Ovary (tissue), 9 donors: ENCODE data around the gene CRP. TPM values are rescaled to one million over a fixed set of nuclear protein-coding genes. Genes with fewer than 3 reads are reported as not detected.

Experiments used
- DNase-seq, 5 donors: peaks; one replicate each; pipeline ENCODE4 v3.0.0-alpha.2; 2019 to 2020
- H3K27ac ChIP-seq, 2 donors: fragments of 200-600 bp; one replicate each; pipeline versions ENCODE4 v1.5.1 to v1.8.0; 2019 to 2022
- H3K27me3 ChIP-seq: fragments of 200-600 bp; one replicate; pipeline ENCODE4 v1.8.0; 2022
- H3K36me3 ChIP-seq: fragments of 200-600 bp; sonication (generic); one replicate; pipeline ENCODE4 v1.5.1; 2019
- H3K4me1 ChIP-seq: one replicate; pipeline ENCODE4 v1.8.1; 2013; ENCODE audit warnings: mild to moderate bottlenecking, moderate library complexity; ENCODE audit not compliant: insufficient read depth
- H3K4me3 ChIP-seq: fragments of 200-600 bp; sonication (generic); one replicate; pipeline ENCODE4 v1.5.1; 2017
- H3K9me3 ChIP-seq, 2 donors: fragments of 200-600 bp in 1 of 2; sonication (generic) in 1 of 2; one replicate each; pipeline versions ENCODE4 v1.5.1 to v1.8.1; 2013 to 2019; ENCODE audit warnings: mild to moderate bottlenecking in 1 of 2, moderate library complexity in 1 of 2
- CTCF ChIP-seq, 3 donors: fragments of 450-650 bp in 2 of 3; fragments of 200-600 bp in 1 of 3; IDR thresholded peaks; one replicate each; pipeline versions ENCODE4 v1.5.1 to v1.8.0; 2016 to 2022; ENCODE audit warnings: antibody characterized with exemption in 3 of 3, mild to moderate bottlenecking in 1 of 3
- WGBS, 3 donors: extraction: QIAGEN DNeasy Blood & Tissue Kit in 1 of 3; methylation state at CpG; one replicate each; pipeline versions ENCODE4 v1.1.5 to v1.1.7; 2013 to 2017; 5-methylcytosine and 5-hydroxymethylcytosine counted together
- intact Hi-C, 4 donors: fragments of 100-400 bp; cut with DNase I; formaldehyde crosslinking; loops; one replicate each; pipeline versions ENCODE4 v1.11.0 to v1.15.1; 2022 to 2023
- polyA plus RNA-seq, 2 donors: library from polyadenylated mRNA; stranded (reverse); fragments of 200-250 nt in 1 of 2; fragments of 350-450 nt in 1 of 2; fragmentation: Illumina TruSeq in 1 of 2; extraction: RNeasy Lipid Tissue Mini Kit (QIAGEN cat#74804) in 1 of 2; gene quantifications; one replicate each; pipeline ENCODE4 v1.2.3, GENCODE V29; 2013 to 2014
- total RNA-seq, 7 donors: library from RNA; depleted of rRNA in 2 of 7; stranded (reverse); fragments of >200 nt in 2 of 7; fragmentation: NEBNext Ultra II Directional in 3 of 7; extraction: Animal tissue kit (Norgen Biotek cat#: 25700) in 3 of 7; gene quantifications; one replicate each; pipeline versions ENCODE4 v1.1.0 to v1.2.4, GENCODE V29; 2016 to 2023
- donor health status: DM: no; HTN: no; CAD: no; lungs with moderate emphysema.
- donor health status: DM: no; HTN: no; CAD: no.
- donor health status: Bipolar disorder and iron deficiency.
- donor health status: DM: yes; HTN: yes; CAD: no.
- donor health status: DM: no; HTN: no; CAD: no.
- donor health status: DM: yes; HTN: yes; CAD: no.

Gene CRP
- total and polyA plus RNA-seq, 9 donors, result 0.96 to 1.7 (median 1.2) TPM; not detected in 5

GRCh38 chr1:159663552-159663951 lies 50.8 kb downstream of the CRP start:
- Histone ChIP-seq H3K36me3 (no peaks in the 10 kb centered on the region), H3K27me3 (no peaks in the 10 kb centered on the region), H3K4me1 (no peaks in the 10 kb centered on the region), H3K4me3 (no peak overlapping the region), H3K9me3 (no peaks in the 10 kb centered on the region), H3K27ac (no peak overlapping the region)
- 61 to 71% (median 61%) methylated on average over 2 of the region's 2 CpGs for WGBS, 3 donors
- no peak for DNase-seq
- intact Hi-C loops, result no loop called here
- no peak for TF ChIP-seq CTCF (IDR thresholded peaks at IDR 0.05)

Other genes with a start within 250 kb of the CRP start
- gene OR10J5, start 178.6 kb downstream of the CRP start, total RNA-seq, result not detected
- gene OR10J5, start 178.6 kb downstream of the CRP start, polyA plus RNA-seq, result not detected
- gene APCS, start 126.8 kb downstream of the CRP start, total RNA-seq, result under 1 TPM in 2 of 7 donors, not detected in 5; 0.69 to 0.72 TPM
- not detected for gene APCS, start 126.8 kb downstream of the CRP start, polyA plus RNA-seq
- 100 to 1,000 TPM in 1 of 7 donors, 10 to 100 TPM in 6; 26.9 to 115 (median 37.5) TPM for gene DUSP23, start 66.4 kb upstream of the CRP start, total RNA-seq
- 10 to 100 TPM; 32.6 to 63.8 TPM for gene DUSP23, start 66.4 kb upstream of the CRP start, polyA plus RNA-seq
- under 1 TPM in 5 of 7 donors, not detected in 2; 0.17 to 0.48 (median 0.20) TPM for gene FCRL6, start 87.8 kb upstream of the CRP start, total RNA-seq
- gene FCRL6, start 87.8 kb upstream of the CRP start, polyA plus RNA-seq, result 1 to 10 TPM in 1 of 2 donors, under 1 TPM in 1; 0.08 to 2.3 TPM
- gene SLAMF8, start 112.3 kb upstream of the CRP start, total RNA-seq, result 1 to 10 TPM in 3 of 7 donors, under 1 TPM in 4; 0.43 to 6.2 (median 0.72) TPM
- 1 to 10 TPM in 1 of 2 donors, under 1 TPM in 1; 0.73 to 8.4 TPM for gene SLAMF8, start 112.3 kb upstream of the CRP start, polyA plus RNA-seq
- under 1 TPM in 5 of 7 donors, not detected in 2; 0.18 to 0.48 (median 0.23) TPM for gene VSIG8, start 148.1 kb upstream of the CRP start, total RNA-seq
- gene VSIG8, start 148.1 kb upstream of the CRP start, polyA plus RNA-seq, result under 1 TPM in 1 of 2 donors, not detected in 1; 0.06 TPM
- 10 to 100 TPM in 1 of 7 donors, 1 to 10 TPM in 6; 1.1 to 16.7 (median 1.5) TPM for gene CFAP45, start 185.6 kb upstream of the CRP start, total RNA-seq
- under 1 TPM; 0.30 to 0.50 TPM for gene CFAP45, start 185.6 kb upstream of the CRP start, polyA plus RNA-seq
- 100 to 1,000 TPM in 6 of 7 donors, 10 to 100 TPM in 1; 81.8 to 202 (median 149) TPM for gene TAGLN2, start 210.9 kb upstream of the CRP start, total RNA-seq
- gene TAGLN2, start 210.9 kb upstream of the CRP start, polyA plus RNA-seq, result 100 to 1,000 TPM; 174 to 266 TPM
- gene IGSF9, start 231.0 kb upstream of the CRP start, total RNA-seq, result 10 to 100 TPM in 1 of 7 donors, 1 to 10 TPM in 5, under 1 TPM in 1; 0.83 to 14.0 (median 2.0) TPM
- under 1 TPM; 0.10 to 0.87 TPM for gene IGSF9, start 231.0 kb upstream of the CRP start, polyA plus RNA-seq
- gene SLAMF9, start 239.6 kb upstream of the CRP start, total RNA-seq, result not detected
- not detected for gene SLAMF9, start 239.6 kb upstream of the CRP start, polyA plus RNA-seq